WERI-Rb-1 (cell line): ENCODE results near the gene APCDD1L.

Experiments
- DNase-seq: peaks from one replicate; pipeline ENCODE4 v3.0.0-alpha.2; 2020
- H3K27ac ChIP-seq: fragments of 250-450 bp; sonication (Bioruptor Pico); 2 replicates; pipeline ENCODE4 v1.5.1; 2020; ENCODE audit warnings: mild to moderate bottlenecking, moderate library complexity
- H3K27me3 ChIP-seq: fragments of 250-450 bp; sonication (Bioruptor Pico); 2 replicates; pipeline ENCODE4 v1.5.1; 2021; ENCODE audit warnings: mild to moderate bottlenecking, low read depth, moderate library complexity; ENCODE audit not compliant: insufficient read depth, severe bottlenecking
- H3K36me3 ChIP-seq: fragments of 250-450 bp; sonication (Bioruptor Pico); 2 replicates; pipeline ENCODE4 v1.5.1; 2020; ENCODE audit warnings: mild to moderate bottlenecking, moderate library complexity
- H3K4me3 ChIP-seq: 2 replicates; pipeline ENCODE4 v1.5.1; 2011; ENCODE audit warnings: low read depth, mild to moderate bottlenecking, control low read depth, low read length
- H3K9me3 ChIP-seq: fragments of 250-450 bp; sonication (Bioruptor Pico); 2 replicates; pipeline ENCODE4 v1.5.1; 2021; ENCODE audit warnings: mild to moderate bottlenecking, moderate library complexity; ENCODE audit not compliant: severe bottlenecking
- CTCF ChIP-seq: IDR thresholded peaks from 2 replicates; pipeline ENCODE4 v1.5.1; 2011; ENCODE audit warnings: low read depth, mild to moderate bottlenecking, control low read depth, inconsistent platforms, low read length

APCDD1L gene

GRCh38 chr20:58515233-58516212 is at the start of gene APCDD1L:
TSS of gene APCDD1L (minus strand) at chr20:58515399. CDS start at chr20:58514707, 692 bp downstream.
- no peaks in the 10 kb centered on the region for H3K36me3 ChIP-seq
- H3K27me3 ChIP-seq: no peaks in the 10 kb centered on the region
- TF ChIP-seq CTCF: no peak
- no peak within 1 kb of the TSS for H3K4me3 ChIP-seq
- H3K27ac ChIP-seq: no peak within 1 kb of the TSS
- DNase-seq: no peak
- H3K9me3 ChIP-seq: no peaks in the 10 kb centered on the region

GRCh38 chr20:58559368-58559729 is 44.1 kb upstream of the APCDD1L start:
- Histone ChIP-seq H3K27me3 (no peaks in the 10 kb centered on the region), H3K36me3 (no peaks in the 10 kb centered on the region), H3K4me3 (no peak overlapping the region), H3K9me3 (peaks cover 3% of the 10 kb centered on the region), H3K27ac (no peak overlapping the region)
- DNase-seq: no peak
- no peak for TF ChIP-seq CTCF

GRCh38 chr20:58558486-58559367 is 43.5 kb upstream of the APCDD1L start:
- no peak overlapping the region for H3K27ac ChIP-seq
- no peak for TF ChIP-seq CTCF
- H3K36me3 ChIP-seq: no peaks in the 10 kb centered on the region
- no peak overlapping the region for H3K4me3 ChIP-seq
- DNase-seq: no peak
- H3K9me3 ChIP-seq: no peaks in the 10 kb centered on the region
- H3K27me3 ChIP-seq: no peaks in the 10 kb centered on the region

GRCh38 chr20:58557733-58558342 is 42.6 kb upstream of the APCDD1L start:
- no peak for DNase-seq
- no peak overlapping the region for H3K4me3 ChIP-seq
- no peaks in the 10 kb centered on the region for H3K27me3 ChIP-seq
- H3K9me3 ChIP-seq: no peaks in the 10 kb centered on the region
- no peak for TF ChIP-seq CTCF
- H3K27ac ChIP-seq: no peak overlapping the region
- no peaks in the 10 kb centered on the region for H3K36me3 ChIP-seq

GRCh38 chr20:58556961-58557360 is 41.8 kb upstream of the APCDD1L start:
- H3K4me3 ChIP-seq: no peak overlapping the region
- no peak for DNase-seq
- TF ChIP-seq CTCF: no peak
- no peaks in the 10 kb centered on the region for H3K36me3 ChIP-seq
- H3K9me3 ChIP-seq: no peaks in the 10 kb centered on the region
- no peaks in the 10 kb centered on the region for H3K27me3 ChIP-seq
- H3K27ac ChIP-seq: no peak overlapping the region
